ENCODE results near the gene ITIH1.
A peak's percentile ranks its signal among the peaks of the same experiment; 100 is the strongest.
"Not testable (repeated sequence)": the region's sequence is repeated elsewhere in the genome, so short reads cannot be mapped to it uniquely, and the experiment has no call there.

The ITIH1 gene

DNA sequence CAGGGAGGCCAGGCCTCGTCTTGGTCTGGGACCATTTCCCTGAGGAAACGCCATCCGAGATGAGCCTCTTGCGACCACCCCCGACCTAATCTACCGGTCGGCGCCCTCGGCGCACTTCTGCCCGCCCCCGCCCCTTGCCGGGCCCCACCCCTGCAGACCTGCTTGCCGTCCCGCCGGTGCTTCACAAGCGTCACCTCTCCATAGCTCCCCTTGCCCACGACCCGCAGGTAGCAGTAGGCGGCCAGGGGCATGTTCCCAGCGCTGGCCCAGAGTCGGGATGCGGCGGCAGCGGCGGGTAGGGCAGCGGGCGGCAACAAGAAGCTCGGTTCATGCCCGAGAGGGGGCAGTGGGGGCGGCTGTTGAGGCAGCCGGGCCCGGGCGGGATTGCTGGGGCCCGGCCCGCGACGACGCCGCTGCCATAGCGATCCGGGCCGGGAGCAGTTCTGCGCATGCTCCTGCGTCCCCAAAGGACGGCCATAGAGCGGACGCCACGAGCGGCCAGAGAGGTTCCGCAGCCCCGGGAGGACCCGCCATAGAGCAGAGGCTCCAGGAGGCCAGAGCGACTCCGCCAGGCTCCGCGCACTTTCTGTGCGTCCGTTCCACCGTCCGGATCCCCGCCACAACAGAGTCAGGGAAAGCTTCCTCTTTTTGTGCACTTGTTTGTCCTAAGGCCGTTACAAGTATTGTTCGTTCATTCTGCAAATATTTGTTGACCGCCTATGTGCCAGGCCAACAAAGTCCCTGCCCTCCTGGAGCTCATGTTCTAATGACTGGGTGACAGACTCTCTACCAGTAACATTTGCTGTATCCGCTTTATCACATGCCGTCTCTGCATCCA is 6.7 kb upstream of the ITIH1 start, which contains the start of gene NEK4:
Gene NEK4, minus strand, starts transcription at position 445 of the 838 bp plus-strand sequence. Its CDS starts 194 bp downstream, at position 251.
- Mint-ChIP-seq H3K9me3 (no peaks in the 10 kb centered on the region), H3K4me1 (ENCODE audit: low read depth) (peaks cover 22% of the 10 kb centered on the region), H3K27ac (peak within 1 kb of the TSS; percentile 97), H3K4me3 (peak within 1 kb of the TSS; percentile 96), H3K27me3 (no peaks in the 10 kb centered on the region), H3K36me3 (ENCODE audit: low read depth) (no peaks in the 10 kb centered on the region)

DNA sequence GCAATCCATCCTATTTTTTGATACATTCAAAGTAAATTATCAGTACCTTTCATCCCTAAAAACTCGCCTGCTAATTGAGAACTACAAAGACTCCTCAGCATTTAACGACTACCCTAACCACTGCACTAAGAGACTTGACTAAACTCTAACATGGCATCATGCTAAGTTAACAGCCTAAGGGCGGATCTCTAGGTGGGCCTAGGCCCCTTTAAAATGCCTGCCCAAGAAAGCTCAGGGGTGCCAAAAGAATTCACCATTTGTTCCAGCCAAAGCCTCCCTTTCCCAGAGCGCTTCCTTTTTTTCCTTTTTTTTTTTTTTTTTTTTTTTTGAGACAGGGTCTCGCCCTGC is 6.1 kb upstream of the ITIH1 start:
- H3K9me3 Mint-ChIP-seq, result no peaks in the 10 kb centered on the region
- peak overlapping the region; percentile 97 for H3K27ac Mint-ChIP-seq
- H3K4me1 Mint-ChIP-seq (ENCODE audit: low read depth), result peaks cover 22% of the 10 kb centered on the region
- H3K4me3 Mint-ChIP-seq, result peak overlapping the region; percentile 96
- no peaks in the 10 kb centered on the region for H3K27me3 Mint-ChIP-seq
- H3K36me3 Mint-ChIP-seq (ENCODE audit: low read depth), result no peaks in the 10 kb centered on the region

DNA sequence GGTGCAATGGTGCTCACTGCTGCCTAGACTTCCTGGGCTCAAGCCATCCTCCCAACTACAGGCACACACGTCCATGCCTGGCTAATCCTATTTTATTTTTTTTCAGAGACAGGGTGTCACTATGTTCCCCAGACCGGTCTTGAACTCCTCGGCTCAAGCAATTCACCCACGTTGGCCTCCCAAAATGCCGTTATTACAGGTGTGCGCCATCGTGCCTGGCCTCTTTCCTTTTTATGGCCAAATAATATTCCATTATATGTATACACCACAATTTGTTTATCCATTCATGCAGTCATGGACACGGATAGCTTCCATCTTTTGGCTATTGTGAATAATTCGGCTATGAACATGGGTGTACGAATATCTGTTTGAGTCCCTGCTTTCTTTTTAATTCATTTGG is 5.7 kb upstream of the ITIH1 start:
- H3K27ac Mint-ChIP-seq, result peak overlapping the region; percentile 97

DNA sequence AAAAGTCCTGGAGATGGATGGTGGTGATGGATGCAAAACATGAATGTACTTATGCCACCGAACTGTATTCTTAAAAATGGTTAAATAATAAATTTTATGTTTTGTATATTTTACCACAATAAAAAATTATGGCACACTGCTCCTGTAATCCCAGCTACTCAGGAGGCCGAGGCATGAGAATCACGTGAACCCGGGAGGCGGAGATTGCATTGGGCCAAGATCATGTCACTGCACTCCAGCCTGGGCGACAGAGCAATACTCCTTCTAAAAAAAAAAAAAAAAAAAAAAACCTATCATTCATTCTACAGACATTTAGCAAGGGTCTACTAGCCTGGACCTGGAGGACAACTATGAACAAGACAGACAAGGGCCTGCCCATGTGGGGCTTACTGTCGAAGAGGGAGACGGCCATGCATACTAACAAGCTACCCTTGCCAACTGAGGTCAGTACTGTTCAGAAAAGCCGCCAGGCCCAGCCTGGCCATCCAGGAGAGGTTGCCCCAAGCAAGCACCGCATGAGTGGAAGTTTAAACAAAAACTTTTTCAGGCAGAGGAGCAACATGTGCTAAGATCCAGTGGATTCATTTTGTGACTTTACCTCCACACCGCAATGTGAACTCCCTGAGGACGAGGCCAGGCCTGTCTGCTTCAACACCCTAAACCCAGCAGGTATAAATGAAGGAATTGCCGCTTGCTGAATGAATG is 3.9 kb upstream of the ITIH1 start:
- H3K36me3 Mint-ChIP-seq (ENCODE audit: low read depth), result no peaks in the 10 kb centered on the region
- no peak overlapping the region for H3K4me3 Mint-ChIP-seq
- H3K27me3 Mint-ChIP-seq, result no peaks in the 10 kb centered on the region
- H3K9me3 Mint-ChIP-seq, result no peaks in the 10 kb centered on the region
- peaks cover 22% of the 10 kb centered on the region for H3K4me1 Mint-ChIP-seq (ENCODE audit: low read depth)
- no peak overlapping the region for H3K27ac Mint-ChIP-seq

More for the DNA sequence above, 5.7 kb upstream of the ITIH1 start:
- no peaks in the 10 kb centered on the region for H3K36me3 Mint-ChIP-seq (ENCODE audit: low read depth)
- H3K4me3 Mint-ChIP-seq, result peak overlapping the region; percentile 96
- no peaks in the 10 kb centered on the region for H3K9me3 Mint-ChIP-seq
- H3K4me1 Mint-ChIP-seq (ENCODE audit: low read depth), result peaks cover 22% of the 10 kb centered on the region
- H3K27me3 Mint-ChIP-seq, result no peaks in the 10 kb centered on the region

DNA sequence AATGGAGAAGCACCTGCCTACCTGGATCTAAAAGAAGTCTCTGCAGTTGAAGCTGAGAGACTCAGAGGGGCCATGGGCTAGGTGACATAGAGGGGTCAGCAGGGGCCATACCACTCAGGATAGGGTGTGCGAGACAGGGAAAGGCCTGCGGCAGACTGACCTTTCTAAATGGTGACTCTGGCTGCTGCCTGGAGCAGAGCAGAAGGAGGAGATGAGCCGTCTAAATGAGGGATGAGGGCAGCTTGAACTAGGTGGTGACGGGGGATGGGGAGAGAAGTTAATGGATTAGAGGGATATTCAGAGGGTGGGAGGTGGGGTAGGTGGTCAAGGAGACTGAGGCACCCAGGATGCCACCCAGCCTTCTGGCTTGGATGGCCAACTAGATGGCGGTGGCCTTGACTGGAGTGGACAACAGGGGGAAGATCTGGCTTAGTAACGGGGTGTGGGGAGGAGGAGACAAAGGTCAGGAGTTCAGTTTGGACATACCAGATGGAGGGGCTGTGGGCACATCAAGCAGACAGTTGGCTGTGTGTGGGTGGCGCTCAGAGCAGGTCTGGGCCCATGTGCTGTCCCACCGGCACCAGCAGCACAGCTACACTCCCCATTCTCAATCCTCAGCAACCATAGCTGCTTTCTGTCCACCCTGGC is 3.2 kb upstream of the ITIH1 start:
- Mint-ChIP-seq H3K27me3 (no peaks in the 10 kb centered on the region), H3K9me3 (no peaks in the 10 kb centered on the region), H3K4me1 (ENCODE audit: low read depth) (peaks cover 21% of the 10 kb centered on the region), H3K36me3 (ENCODE audit: low read depth) (no peaks in the 10 kb centered on the region), H3K27ac (no peak overlapping the region), H3K4me3 (no peak overlapping the region)

DNA sequence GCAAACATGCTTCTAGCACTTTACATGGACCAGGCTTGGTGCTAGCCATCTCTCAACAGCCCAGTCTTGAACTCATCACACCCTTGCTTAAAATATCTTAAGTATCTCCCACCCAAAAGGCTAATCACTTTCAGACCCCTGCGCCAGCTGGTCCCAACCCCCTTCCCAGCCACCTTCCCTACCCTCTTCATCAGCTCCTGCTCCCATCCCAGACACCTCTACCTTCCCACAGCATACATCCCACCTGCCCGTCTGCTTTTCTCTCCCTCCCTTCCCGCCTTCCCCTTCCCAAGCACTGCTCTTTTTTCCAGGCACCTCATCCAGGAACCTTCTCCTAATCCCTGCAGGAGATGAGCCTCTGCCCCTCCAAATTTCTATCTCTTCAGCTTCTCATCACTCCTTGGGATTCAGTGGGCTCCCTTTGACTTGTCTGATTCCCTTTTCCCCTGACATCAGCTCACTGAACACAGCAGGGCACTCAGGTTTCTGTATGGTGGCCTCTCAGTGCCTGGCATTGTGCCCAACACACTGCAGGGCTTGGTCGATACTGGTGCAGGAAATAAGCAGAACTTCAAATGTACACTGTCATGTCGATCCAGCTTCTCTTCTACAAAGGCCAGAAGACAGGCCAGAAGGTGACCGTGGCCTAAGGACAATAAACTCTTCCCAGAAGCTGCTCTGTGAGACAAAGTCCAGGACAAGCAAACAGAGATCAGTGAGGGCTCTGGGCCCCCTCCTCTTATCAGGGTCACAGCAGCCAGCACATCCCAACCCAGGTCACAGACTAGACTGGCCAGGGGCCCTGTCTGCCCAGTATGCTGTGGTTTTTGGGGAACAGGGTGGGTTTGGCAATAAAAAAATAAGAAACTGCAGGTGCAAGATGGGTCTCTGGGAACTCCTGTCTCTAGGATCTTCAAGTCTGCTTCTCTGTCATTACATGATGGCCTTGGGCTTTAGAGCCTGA is 2.2 kb upstream of the ITIH1 start:
- Mint-ChIP-seq H3K27ac (no peak overlapping the region), H3K9me3 (no peaks in the 10 kb centered on the region), H3K36me3 (ENCODE audit: low read depth) (no peaks in the 10 kb centered on the region), H3K27me3 (no peaks in the 10 kb centered on the region), H3K4me3 (no peak overlapping the region), H3K4me1 (ENCODE audit: low read depth) (peaks cover 15% of the 10 kb centered on the region)

DNA sequence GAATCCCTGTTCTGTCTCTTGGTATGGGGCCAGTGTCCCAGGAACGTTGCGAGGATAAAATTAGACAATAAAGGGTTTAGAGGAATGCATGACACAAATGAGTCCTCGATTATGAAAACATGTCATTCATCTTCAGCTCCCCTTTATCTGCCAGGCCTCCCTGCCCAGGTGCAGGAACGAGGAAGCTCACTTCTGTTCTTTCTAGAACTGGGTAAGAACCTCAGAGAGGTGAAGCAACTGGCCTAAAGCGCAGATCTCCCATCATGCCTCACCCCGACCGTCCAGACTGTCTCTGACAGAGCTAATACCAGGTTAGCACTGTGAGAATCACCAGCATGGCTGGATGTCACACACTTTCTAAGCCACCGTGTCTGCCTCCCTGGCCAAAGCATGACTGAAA is 1.5 kb upstream of the ITIH1 start:
- Mint-ChIP-seq H3K27me3 (no peaks in the 10 kb centered on the region), H3K4me3 (no peak overlapping the region), H3K4me1 (ENCODE audit: low read depth) (peaks cover 14% of the 10 kb centered on the region), H3K27ac (no peak overlapping the region), H3K36me3 (ENCODE audit: low read depth) (no peaks in the 10 kb centered on the region), H3K9me3 (no peaks in the 10 kb centered on the region)

DNA sequence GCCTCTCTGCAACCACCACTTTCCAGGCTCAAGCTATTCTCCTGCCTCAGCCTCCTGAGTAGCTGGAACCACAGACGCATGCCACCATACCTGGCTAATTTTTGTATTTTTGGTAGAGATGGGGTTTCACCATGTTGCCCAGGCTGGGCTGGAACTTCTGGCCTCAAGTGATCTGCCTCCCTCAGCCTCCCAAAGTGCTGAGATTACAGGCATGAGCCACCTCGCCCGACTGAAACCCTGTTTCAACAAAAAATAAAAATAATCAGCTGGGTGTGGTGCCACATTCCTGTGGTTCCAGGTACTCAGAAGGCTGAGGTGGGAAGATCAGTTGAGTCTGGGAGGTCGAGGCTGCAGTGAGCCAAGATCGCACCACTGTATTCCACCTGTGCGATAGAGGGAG is 913 bp upstream of the ITIH1 start:
- H3K27me3 Mint-ChIP-seq; H3K27ac Mint-ChIP-seq; H3K4me1 Mint-ChIP-seq (ENCODE audit: low read depth): not testable (repeated sequence)

DNA sequence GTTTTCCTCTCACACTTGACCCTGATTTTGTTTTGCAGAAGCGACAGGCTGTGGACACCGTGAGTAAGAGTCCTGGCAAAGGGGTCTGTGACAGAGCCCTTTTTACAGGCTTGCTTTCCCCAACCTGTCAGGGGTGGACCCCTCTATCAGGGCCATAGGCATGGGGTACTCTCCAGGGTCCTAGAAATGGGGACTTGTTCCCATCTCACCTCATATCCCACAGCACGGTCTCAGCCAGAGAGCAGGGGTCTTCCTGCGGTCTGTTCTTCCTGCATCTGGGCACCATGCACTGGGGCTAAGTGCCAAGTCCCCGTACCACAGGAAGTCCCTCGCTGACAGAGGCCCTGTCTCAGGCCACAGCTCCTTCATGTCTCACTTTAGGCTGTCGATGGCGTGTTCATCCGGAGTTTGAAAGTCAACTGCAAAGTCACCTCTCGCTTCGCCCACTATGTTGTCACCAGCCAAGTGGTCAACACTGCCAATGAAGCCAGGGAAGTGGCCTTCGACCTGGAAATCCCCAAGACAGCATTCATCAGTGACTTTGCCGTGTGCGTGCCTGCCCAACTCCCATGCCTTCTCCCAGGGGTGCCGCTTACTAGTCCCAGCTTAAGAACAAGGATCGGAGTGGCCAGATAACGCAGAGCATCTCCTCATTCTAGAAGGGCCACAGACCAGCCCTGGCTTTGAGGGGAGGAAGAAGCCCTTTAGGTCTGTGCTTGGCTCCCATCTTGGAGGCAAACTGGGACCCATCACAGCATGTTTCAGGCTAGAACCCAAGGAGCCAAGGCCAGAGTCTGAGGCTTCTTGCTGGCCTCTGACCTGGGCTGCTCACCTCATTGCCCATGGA is 783 bp downstream of the ITIH1 start:
- Mint-ChIP-seq H3K9me3 (no peaks in the 10 kb centered on the region), H3K4me3 (no peak overlapping the region), H3K4me1 (ENCODE audit: low read depth) (peaks cover 3% of the 10 kb centered on the region), H3K27me3 (no peaks in the 10 kb centered on the region), H3K36me3 (ENCODE audit: low read depth) (no peaks in the 10 kb centered on the region), H3K27ac (no peak overlapping the region)

More for the DNA sequence above, 913 bp upstream of the ITIH1 start:
- not testable (repeated sequence) for H3K4me3 Mint-ChIP-seq; H3K9me3 Mint-ChIP-seq; H3K36me3 Mint-ChIP-seq (ENCODE audit: low read depth)

DNA sequence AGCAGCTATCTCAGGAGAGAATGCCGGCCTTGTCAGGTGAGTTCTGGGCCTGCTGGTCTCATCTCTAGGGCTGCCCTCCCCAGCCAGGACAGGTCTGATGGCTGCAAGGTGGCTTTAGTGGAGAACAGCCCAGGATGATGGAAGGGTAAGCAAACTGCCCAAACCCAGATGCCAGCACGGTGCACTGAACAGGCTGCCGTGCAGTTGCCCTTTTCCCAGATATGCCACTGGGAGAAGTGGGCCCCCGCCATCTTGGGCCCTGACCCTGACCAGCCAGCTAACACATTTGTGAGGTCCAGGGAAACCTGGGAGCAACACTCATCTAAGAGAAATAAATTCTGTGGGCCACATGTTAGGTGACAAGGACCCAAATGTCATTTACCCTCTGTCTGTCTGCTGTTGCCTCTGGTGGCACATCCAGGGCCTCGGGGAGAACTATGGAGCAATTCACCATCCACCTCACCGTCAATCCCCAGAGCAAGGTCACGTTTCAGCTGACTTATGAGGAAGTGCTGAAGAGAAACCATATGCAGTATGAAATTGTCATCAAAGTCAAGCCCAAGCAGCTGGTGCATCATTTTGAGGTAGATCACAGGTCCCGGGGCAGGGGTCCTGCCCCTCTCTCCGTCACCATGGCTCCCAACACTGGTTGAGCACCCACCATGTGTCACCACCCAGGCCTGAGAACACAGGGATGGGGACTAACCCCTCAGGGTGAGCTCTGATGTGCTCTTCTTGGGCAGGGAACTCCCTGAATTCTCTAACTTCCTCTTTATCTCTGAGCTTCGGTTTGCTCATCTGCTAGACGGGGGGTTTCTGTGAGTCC is 1.8 kb downstream of the ITIH1 start:
- no peaks in the 10 kb centered on the region for H3K9me3 Mint-ChIP-seq
- H3K27ac Mint-ChIP-seq, result peak overlapping the region; percentile 67
- no peak overlapping the region for H3K4me3 Mint-ChIP-seq

DNA sequence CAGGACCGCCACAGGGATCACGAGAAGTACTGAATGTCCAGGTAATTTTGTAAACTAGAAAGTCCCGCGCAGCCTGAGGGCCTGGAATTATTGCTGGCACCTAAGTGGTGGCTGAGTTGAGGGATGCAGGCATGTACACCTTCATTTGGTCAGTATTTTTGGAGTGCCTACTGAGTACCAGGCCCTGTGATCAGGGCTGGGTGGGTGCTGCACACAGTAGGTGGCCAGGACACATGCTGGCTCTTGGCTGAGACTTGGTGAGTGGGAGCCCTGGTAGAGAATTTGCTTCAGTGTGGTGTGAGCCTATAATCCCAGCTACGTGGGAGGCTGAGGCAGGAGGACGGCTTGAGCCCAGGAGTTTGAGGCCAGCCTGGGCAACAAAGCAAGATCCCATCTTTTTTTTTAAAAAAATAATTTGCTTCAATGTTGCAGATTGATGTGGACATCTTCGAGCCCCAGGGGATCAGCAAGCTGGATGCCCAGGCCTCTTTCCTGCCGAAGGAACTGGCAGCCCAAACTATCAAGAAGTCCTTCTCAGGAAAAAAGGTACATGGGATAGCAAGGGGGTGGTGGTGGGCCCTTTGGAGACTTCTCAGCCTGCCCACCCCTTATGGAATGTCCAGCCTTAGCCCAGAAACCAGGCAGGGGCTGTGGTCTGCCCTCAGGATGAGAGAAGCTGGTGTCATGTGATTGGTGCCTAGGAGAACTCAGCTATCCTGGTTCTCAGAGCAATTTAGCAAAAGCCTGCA is 2.6 kb downstream of the ITIH1 start:
- H3K4me3 Mint-ChIP-seq, result no peak overlapping the region
- H3K27me3 Mint-ChIP-seq, result no peaks in the 10 kb centered on the region
- H3K9me3 Mint-ChIP-seq, result no peaks in the 10 kb centered on the region
- H3K27ac Mint-ChIP-seq, result no peak overlapping the region
- H3K36me3 Mint-ChIP-seq (ENCODE audit: low read depth), result no peaks in the 10 kb centered on the region
- peaks cover 3% of the 10 kb centered on the region for H3K4me1 Mint-ChIP-seq (ENCODE audit: low read depth)

More for the DNA sequence above, 1.8 kb downstream of the ITIH1 start:
- Mint-ChIP-seq H3K36me3 (ENCODE audit: low read depth) (no peaks in the 10 kb centered on the region), H3K27me3 (no peaks in the 10 kb centered on the region), H3K4me1 (ENCODE audit: low read depth) (peaks cover 3% of the 10 kb centered on the region)

DNA sequence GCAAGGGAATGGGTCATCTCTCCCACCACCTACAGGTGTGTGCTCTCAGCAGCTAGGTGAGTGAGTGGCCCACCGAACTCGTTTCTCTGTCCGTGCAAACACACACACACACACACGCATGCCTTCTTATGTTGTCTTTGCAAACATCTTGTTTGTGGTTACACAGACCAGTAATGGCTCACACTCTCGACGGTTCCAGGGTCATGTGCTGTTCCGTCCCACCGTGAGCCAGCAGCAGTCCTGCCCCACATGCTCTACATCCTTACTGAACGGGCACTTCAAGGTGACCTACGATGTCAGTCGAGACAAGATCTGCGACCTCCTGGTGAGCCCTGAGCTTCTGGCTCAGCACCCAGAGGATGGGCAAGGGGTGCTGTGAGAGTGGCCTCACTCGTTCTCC is 4.3 kb downstream of the ITIH1 start:
- Mint-ChIP-seq H3K36me3 (ENCODE audit: low read depth) (no peaks in the 10 kb centered on the region), H3K9me3 (no peaks in the 10 kb centered on the region), H3K27me3 (no peaks in the 10 kb centered on the region), H3K27ac (no peak overlapping the region), H3K4me1 (ENCODE audit: low read depth) (peaks cover 3% of the 10 kb centered on the region), H3K4me3 (no peak overlapping the region)

All from stimulated activated naive CD8-positive, alpha-beta T cell treated with anti-CD3 and anti-CD28 coated beads, Interleukin-15, Interleukin-2, amounts not matched to agents 100 ng/mL and 50 ng/mL, for 24 hours (primary cell).